Panc1 (cell line): ENCODE results near the gene PANK1.

ENCODE experiments used
- CTCF ChIP-seq: fragments of 450-650 bp; IDR thresholded peaks from 2 replicates; pipeline ENCODE4 v1.5.1; 2017; ENCODE audit warnings: mild to moderate bottlenecking
- POLR2AphosphoS5 ChIP-seq: IDR thresholded peaks from 2 replicates; pipeline ENCODE4 v1.6.1; 2012; ENCODE audit warnings: mild to moderate bottlenecking, low read depth, low read length, moderate library complexity
- REST ChIP-seq, 2 experiments: IDR thresholded peaks; 2 replicates each; pipeline ENCODE4 v1.6.1; 2011 to 2012; ENCODE audit warnings: low read depth in 2 of 2, control low read depth in 1 of 2, low read length in 1 of 2, mild to moderate bottlenecking in 1 of 2, moderate library complexity in 1 of 2; ENCODE audit not compliant: insufficient read depth in 1 of 2
- SIN3A ChIP-seq: IDR thresholded peaks from 2 replicates; pipeline ENCODE4 v1.6.1; 2012; ENCODE audit warnings: low read depth, mild to moderate bottlenecking, low read length, moderate library complexity, borderline replicate concordance; ENCODE audit not compliant: insufficient read depth
- TCF7L2 ChIP-seq: IDR thresholded peaks from 2 replicates; pipeline ENCODE4 v1.6.1; 2011; ENCODE audit warnings: mild to moderate bottlenecking, low read depth, low read length, inconsistent platforms

- TF ChIP-seq CTCF (no peak), POLR2AphosphoS5 (no peak), TCF7L2 (no peak), REST (IDR thresholded peaks at IDR 0.05; ENCODE audit: insufficient read depth in 1 of 2, low read depth in 2 of 2, low read length in 1 of 2) (no peak), SIN3A (no peak)
Measured at GRCh38 chr10:89543841-89544240, 101.2 kb downstream of the PANK1 start.
